HCT116 (cell line): Measurements from ENCODE around the gene GPRIN1. TPM values are rescaled to one million over a fixed set of nuclear protein-coding genes. Genes with fewer than 3 reads are reported as not detected.

Experiments used
- CBX3 ChIP-seq: IDR thresholded peaks from 2 replicates; pipeline ENCODE4 v1.6.1; 2012; ENCODE audit warnings: low read depth
- CEBPB ChIP-seq: IDR thresholded peaks from 2 replicates; pipeline ENCODE4 v1.6.1; 2012; ENCODE audit warnings: low read depth
- EZH2 ChIP-seq: fragments of 200-600 bp; sonication (generic); IDR thresholded peaks from 2 replicates; pipeline ENCODE4 v1.6.1; 2017; ENCODE audit warnings: antibody characterized with exemption, mixed run types
- JUND ChIP-seq: IDR thresholded peaks from 2 replicates; pipeline ENCODE4 v1.6.1; 2012
- SIN3A ChIP-seq: IDR thresholded peaks from 2 replicates; pipeline ENCODE4 v1.6.1; 2012; ENCODE audit warnings: low read depth
- SRF ChIP-seq: IDR thresholded peaks from 2 replicates; pipeline ENCODE4 v1.6.1; 2012; ENCODE audit warnings: low read depth
- TCF7L2 ChIP-seq: IDR thresholded peaks from 2 replicates; pipeline ENCODE4 v1.7.0; 2011; ENCODE audit warnings: borderline replicate concordance, inconsistent platforms; ENCODE audit not compliant: insufficient read depth, insufficient read length; ENCODE audit errors: extremely low read depth
- YY1 ChIP-seq: IDR thresholded peaks from 2 replicates; pipeline ENCODE4 v1.6.1; 2011; ENCODE audit warnings: low read length, low read depth, moderate library complexity, mild to moderate bottlenecking; ENCODE audit not compliant: insufficient replicate concordance; ENCODE audit errors: extremely low read depth
- ZFX ChIP-seq: fragments of 450-650 bp; IDR thresholded peaks from 2 replicates; pipeline ENCODE4 v1.6.1; 2017
- total RNA-seq: library from RNA; stranded (reverse); gene quantifications from one replicate; pipeline ENCODE4 v1.2.1, GENCODE V29; 2021; ENCODE audit not compliant: unreplicated experiment
- TF ChIP-seq, protein P1 (sequence below): IDR thresholded peaks from 2 replicates; pipeline ENCODE4 v1.6.1; 2012
- TF ChIP-seq, protein P2 (sequence below): IDR thresholded peaks from 2 replicates; pipeline ENCODE4 v1.6.1; 2012; ENCODE audit warnings: low read depth
- TF ChIP-seq, protein P3 (sequence below): IDR thresholded peaks from 2 replicates; pipeline ENCODE4 v1.6.1; 2012

GPRIN1 gene
- total RNA-seq, 1 experiment from 2014 or later, result 14.2 TPM

DNA sequence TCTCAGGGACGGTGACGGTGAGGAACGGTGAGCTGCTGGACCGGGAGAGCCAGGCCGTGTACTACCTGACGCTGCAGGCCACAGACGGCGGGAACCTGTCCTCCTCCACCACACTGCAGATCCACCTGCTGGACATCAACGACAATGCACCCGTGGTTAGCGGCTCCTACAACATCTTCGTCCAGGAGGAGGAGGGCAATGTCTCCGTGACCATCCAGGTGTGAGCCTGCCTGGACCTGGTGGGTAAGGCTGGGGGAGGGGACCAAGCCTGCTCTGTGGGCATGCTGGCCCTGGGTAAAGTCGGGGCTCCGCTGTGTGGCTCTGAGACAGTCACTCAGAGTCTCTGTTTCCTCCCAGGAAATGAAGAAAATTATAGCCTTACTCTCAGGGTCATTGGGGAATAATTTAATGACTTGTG, 31.6 kb downstream of the GPRIN1 start (continued):
- TF ChIP-seq, protein P1, sequence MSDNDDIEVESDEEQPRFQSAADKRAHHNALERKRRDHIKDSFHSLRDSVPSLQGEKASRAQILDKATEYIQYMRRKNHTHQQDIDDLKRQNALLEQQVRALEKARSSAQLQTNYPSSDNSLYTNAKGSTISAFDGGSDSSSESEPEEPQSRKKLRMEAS, result peak; percentile 91
- TF ChIP-seq YY1, result peak; percentile 36
- TF ChIP-seq SIN3A, result no peak
- no peak; the same call in 1 of the 2 replicates for TF ChIP-seq CBX3
- no peak for TF ChIP-seq ZFX
- peak; percentile 10 for TF ChIP-seq TCF7L2
- TF ChIP-seq EZH2, result no peak
- TF ChIP-seq, protein P2, sequence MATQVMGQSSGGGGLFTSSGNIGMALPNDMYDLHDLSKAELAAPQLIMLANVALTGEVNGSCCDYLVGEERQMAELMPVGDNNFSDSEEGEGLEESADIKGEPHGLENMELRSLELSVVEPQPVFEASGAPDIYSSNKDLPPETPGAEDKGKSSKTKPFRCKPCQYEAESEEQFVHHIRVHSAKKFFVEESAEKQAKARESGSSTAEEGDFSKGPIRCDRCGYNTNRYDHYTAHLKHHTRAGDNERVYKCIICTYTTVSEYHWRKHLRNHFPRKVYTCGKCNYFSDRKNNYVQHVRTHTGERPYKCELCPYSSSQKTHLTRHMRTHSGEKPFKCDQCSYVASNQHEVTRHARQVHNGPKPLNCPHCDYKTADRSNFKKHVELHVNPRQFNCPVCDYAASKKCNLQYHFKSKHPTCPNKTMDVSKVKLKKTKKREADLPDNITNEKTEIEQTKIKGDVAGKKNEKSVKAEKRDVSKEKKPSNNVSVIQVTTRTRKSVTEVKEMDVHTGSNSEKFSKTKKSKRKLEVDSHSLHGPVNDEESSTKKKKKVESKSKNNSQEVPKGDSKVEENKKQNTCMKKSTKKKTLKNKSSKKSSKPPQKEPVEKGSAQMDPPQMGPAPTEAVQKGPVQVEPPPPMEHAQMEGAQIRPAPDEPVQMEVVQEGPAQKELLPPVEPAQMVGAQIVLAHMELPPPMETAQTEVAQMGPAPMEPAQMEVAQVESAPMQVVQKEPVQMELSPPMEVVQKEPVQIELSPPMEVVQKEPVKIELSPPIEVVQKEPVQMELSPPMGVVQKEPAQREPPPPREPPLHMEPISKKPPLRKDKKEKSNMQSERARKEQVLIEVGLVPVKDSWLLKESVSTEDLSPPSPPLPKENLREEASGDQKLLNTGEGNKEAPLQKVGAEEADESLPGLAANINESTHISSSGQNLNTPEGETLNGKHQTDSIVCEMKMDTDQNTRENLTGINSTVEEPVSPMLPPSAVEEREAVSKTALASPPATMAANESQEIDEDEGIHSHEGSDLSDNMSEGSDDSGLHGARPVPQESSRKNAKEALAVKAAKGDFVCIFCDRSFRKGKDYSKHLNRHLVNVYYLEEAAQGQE, result no peak
- TF ChIP-seq JUND, result no peak
- no peak for TF ChIP-seq CEBPB
- TF ChIP-seq SRF, result no peak
- TF ChIP-seq, protein P3, sequence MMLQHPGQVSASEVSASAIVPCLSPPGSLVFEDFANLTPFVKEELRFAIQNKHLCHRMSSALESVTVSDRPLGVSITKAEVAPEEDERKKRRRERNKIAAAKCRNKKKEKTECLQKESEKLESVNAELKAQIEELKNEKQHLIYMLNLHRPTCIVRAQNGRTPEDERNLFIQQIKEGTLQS, result no peak
